ENCODE measurements around the gene CEP152. TPM values are rescaled to one million over a fixed set of nuclear protein-coding genes. Genes with fewer than 3 reads are reported as not detected.
A peak's percentile ranks its signal among the peaks of the same experiment; 100 is the strongest.

Gene CEP152
- total RNA-seq, 1 experiment from 2014 or later = 12.4 TPM

DNA sequence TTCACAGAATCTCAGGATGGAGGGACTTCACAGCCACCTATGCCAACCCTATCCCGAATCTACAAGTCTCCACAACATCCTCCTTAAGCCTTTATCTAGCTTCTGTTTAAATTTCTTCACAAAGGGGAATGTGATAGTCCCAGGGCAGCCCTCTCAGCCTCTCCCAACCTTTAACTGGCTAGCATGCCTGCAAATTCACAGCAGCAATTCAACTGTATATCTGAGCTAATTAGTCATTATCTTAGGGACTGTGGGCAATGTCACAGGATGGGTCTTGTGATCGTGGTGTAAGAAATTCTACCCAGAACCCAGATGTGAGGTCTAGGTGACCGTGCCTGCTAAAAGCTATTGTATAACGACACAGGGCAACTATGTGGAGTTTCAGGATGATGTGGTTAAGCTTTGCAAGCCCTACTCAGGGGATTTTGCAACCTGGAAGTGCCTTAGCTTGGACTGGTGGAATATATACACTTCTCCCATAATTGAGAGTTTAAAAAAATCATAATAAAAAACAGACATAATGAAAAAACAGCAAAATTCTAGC, 99.8 kb downstream of the CEP152 start:
- DNase-seq (ENCODE audit: low read depth) = peak; percentile 58

DNA sequence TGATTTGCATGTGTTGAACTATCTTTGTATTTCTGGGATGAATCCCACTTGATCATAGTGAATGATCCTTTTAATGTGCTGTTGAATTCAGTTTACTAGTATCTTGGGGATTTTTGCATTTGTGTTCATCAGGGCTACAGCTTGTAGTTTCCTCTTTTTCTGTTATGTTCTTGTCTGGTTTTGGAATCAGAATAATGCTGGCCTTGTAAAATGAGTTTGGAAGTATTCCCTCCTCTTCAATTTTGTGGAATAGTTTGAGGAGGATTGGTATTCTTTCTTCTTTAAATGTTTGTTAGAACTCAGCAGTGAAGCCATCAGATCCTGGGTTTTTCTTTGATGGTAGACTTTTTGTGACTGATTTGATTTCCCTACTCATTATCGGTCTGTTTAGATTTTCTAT, 102.2 kb downstream of the CEP152 start:
- no peak for DNase-seq (ENCODE audit: low read depth)

- DNase-seq (ENCODE audit: low read depth) = no peak
Observed at GRCh38 chr15:48705381-48705780, 105.5 kb downstream of the CEP152 start.

GRCh38 chr15:48703544-48703943, 107.3 kb downstream of the CEP152 start:
- peak; percentile 70 for DNase-seq (ENCODE audit: low read depth)

DNA sequence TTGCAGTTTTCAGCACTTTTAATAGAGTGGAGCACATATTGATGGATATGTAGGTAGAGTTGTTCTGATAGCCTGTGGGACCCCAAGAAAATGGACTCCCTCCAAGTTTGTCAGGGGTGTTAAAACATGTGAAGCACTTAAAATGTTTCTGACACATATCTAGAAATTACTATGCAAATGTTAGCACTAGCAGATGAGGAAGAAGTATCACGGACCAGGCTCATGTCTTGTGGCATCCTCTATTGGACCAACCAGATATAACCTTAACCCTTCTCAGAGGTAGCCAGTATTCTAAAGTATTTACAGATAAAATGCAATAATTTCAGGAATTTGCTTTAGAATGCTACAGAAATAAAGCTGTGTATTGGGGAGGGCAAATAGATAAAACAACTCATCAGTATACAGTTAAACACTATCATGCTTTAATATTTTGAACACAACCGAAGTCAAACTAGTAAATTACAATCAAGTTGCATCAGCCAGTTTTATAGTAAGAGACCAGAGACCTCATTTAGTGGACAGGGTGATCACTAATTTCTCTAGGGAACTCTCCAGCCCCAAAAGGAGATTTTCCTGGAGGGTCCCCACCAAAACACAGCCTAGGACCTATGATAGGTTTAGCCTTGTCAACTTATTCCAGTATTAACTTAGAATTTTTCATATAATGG, 108.2 kb downstream of the CEP152 start:
- DNase-seq (ENCODE audit: low read depth) = no peak

- DNase-seq (ENCODE audit: low read depth) = peak; percentile 42
Observed at GRCh38 chr15:48696627-48697312, 114.1 kb downstream of the CEP152 start.

- DNase-seq (ENCODE audit: low read depth) = no peak
Observed at GRCh38 chr15:48695827-48696573, 114.9 kb downstream of the CEP152 start.

DNA sequence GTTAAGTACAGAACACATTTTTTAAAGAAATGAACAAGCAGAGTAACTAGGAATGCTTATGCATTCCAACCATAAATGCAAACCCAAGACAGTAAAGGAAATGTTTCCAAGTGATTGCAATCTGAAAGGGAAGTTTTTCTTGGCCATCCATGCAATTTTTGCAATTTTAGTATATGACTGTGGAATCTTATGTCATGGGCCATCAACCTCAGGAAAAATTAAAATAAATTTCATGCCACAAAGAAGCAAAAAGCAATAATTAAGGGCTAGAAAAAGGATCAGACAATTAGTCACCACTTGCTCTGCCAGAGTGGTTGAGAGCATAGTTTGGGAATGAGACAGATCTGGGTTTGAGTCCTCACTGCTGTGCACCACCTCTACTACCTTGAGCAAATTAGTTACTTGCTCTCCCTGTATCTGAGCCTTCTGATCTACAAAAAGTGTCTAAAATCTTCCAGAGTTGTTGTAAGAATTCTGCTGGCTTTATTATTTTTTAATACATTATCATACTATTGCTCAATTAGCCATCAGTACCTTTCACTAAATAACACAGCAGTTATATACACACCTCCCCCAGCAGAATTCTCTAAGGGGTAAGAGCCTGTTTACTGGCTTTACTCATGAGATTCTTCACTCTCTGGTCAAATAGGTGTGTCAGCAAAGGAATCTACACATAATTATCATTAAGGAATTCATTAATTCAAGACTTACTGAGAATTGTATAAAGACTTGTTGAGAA, 115.6 kb downstream of the CEP152 start:
- DNase-seq (ENCODE audit: low read depth) = peak; percentile 79

- no peak for DNase-seq (ENCODE audit: low read depth)
Observed at GRCh38 chr15:48693484-48693883, 117.4 kb downstream of the CEP152 start.

- DNase-seq (ENCODE audit: low read depth) = no peak
Observed at GRCh38 chr15:48688493-48688892, 122.4 kb downstream of the CEP152 start.

Other genes starting within 250 kb of the CEP152 start
- gene FBN1, start 165.4 kb downstream of the CEP152 start, total RNA-seq (2014; rRNA removed) = 109 and 128 TPM in 2 replicates
- 229 and 243 TPM in 2 replicates for gene EID1, start 67.1 kb upstream of the CEP152 start, total RNA-seq (2014; rRNA removed)
- 2.1 and 2.4 TPM in 2 replicates for gene SHC4, start 152.8 kb upstream of the CEP152 start, total RNA-seq (2014; rRNA removed)
- 25.5 and 30.3 TPM in 2 replicates for gene SECISBP2L, start 235.4 kb upstream of the CEP152 start, total RNA-seq (2014; rRNA removed)

Measured in LHCN-M2 (cell line).